RKO (cell line): ENCODE measurements around the gene FAM193A.
"Not testable (repeated sequence)": the region's sequence is repeated elsewhere in the genome, so short reads cannot be mapped to it uniquely, and the experiment has no call there.

ENCODE experiments used
- DNase-seq: peaks from one replicate; pipeline ENCODE4 v3.0.0-alpha.2; 2016; ENCODE audit warnings: low spot score

FAM193A gene

DNA sequence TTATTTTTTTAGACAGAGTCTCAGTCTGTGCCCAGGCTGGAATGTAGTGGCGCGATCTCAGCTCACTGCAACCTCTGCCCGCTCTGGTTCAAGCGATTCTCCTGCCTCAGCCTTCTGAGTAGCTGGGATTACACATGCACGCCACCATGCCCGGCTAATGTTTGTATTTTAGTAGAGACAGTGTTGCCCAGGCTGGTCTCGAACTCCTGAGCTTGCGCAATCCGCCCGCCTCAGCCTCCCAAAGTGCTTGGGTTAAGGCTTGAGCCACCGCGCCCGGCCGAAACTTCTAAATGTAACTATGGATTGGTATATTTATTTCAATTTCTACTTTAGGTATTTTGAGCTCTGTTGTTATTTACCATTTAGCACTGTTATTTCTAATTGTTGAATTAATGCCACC lies 79.4 kb downstream of the FAM193A start:
- DNase-seq, result no peak

DNA sequence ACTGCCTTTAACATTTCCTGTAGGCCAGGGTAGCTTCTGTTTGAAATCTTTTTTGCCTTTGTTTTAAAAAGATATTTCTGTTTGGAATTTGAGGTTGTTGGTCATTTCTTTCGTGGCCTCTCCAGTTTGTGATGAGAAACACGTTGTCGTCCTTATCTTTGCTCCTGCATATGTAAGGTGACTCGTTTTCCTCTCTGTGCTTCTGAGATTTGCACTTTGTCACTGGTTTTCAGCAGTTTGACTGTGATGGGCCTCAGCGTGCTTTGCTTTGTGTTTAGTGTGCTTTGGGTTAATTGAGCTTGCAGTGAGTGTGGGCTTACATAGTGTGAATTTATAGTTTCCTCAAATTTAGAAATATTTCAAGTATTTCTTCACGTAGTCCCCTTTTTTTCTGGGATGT lies 81.5 kb downstream of the FAM193A start:
- no peak for DNase-seq

- DNase-seq, result not testable (repeated sequence)
These were observed 82.3 kb downstream of the FAM193A start for GRCh38 chr4:2618729-2619128.

GRCh38 chr4:2619459-2619858 lies 83.0 kb downstream of the FAM193A start:
- no peak for DNase-seq

GRCh38 chr4:2621419-2621818 lies 85.0 kb downstream of the FAM193A start:
- no peak for DNase-seq

- DNase-seq, result no peak
These were observed 87.0 kb downstream of the FAM193A start for GRCh38 chr4:2623442-2623841.

DNA sequence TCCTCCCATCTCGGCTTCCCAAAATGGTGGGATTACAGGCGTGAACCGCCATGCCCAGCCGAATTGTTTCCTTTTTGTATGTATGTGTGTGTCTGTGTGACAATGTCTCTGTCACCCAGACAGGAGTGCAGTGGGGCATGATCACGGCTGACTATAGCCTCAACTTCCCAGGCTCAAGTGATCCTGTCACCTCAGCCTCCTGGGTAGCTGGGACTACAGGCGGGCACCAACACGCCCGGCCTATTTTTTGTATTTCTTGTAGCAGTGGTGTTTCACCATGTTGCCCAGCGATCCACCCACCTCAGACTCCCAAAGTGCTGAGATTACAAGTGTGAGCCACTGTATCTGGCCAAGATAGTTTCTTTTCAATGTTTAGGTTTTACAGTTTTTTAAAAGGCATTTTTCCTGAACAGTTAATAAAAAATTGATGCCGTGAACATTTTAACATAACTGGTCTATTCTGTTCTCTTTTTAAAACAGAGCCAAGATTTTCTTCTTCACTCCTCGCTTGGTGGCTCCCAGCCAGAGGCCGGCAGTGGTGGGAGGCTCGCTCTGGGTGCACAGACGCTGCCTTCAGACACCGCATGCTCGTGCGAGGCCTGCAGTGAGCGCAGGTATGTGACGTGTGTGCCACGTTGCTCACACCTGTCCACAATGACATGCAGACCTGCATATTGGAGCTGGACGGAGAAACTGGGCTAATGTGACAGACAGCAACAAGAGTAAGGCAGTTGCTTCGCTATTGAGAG lies 88.5 kb downstream of the FAM193A start:
- no peak for DNase-seq

- no peak for DNase-seq
These were observed 89.8 kb downstream of the FAM193A start for GRCh38 chr4:2626231-2626630.

DNA sequence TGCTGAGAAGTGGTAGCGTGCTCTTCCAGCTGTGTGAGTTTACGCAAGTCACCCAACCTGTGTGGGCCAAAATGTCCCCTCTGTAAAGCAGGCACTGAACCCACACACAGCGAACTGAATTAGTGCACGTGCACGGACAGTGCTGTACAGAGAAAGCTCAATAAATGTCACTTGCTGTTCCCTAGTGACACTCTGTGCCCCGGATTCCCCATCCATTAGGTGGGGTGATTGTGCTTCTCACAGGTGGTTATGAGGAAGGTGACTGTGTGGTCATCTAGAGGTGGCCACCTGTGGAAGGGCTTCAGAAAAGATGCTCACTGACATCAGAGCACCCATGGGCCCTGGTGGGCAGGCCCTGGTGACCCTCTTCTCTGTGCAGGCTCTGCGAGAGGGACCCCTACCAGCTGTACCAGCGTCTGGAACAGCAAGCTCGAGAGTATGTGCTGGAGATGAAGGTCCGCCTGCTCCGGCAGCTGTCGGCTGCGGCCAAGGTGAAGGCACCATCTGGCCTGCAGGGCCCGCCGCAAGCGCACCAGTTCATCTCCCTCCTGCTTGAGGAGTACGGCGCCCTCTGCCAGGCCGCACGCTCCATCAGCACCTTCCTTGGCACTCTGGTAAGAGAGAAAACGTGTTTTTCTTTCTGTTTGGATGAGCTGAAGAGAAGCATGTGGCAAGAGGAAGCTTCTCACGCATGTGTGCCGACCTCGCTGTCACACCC lies 94.3 kb downstream of the FAM193A start:
- no peak for DNase-seq

DNA sequence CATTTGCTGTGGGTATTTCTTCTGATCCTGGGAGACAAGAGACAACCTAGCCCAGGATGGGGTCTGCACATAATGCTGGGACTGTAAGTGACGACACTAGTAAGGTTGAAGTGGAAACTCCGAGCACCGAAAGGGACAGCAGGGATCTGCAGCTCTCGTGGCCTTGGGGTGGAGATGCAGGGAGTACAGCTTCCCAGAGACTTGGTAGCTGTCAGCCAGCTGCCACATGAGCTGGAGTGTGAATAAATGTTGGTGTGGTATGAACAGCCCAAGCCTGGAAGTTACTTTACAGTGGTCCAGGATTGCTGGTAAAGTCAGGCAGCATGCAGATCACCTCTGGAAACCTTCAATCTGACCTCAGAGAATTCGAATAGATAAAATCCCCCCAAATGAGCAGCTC lies 97.6 kb downstream of the FAM193A start:
- DNase-seq, result no peak

DNA sequence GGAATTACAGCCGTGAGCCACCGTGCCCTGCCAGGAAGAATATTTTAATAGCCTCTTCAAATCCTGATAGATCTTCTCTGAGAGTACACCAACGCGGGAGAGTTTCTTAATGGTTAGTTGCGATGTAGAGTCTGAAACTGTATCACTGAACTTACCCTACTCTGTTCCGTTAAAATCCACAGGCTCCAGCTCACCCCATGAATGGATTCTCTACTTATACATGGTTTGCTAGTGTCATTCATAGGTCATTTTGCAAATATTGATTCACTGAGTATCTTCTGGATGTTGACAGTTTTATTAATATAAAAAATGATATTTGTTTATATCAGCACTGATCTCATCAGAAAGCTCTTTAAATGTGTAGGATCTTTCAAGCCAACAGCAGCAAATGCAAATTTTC lies 99.9 kb downstream of the FAM193A start:
- no peak for DNase-seq

GRCh38 chr4:2636994-2637393 lies 100.5 kb downstream of the FAM193A start:
- DNase-seq, result not testable (repeated sequence)

GRCh38 chr4:2637956-2638552 lies 101.6 kb downstream of the FAM193A start:
- DNase-seq, result no peak

DNA sequence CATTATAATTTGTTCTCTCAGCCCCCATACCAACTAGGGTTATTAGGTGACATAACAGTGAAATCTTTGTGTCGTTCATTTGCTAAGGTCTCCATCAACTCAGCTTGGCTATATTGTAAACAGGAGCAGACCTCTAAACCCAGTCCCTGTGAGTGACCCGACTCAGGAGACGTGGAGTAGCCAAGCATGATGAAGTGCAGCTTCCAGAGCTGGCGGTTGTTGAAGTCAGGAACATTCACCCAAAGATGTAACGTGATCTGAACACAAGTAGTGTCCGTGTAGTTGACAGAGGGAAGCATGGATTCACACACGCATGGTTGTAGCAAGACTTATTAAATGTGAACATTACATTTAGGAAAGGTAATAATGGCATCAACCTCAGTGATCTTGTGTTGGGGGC lies 102.3 kb downstream of the FAM193A start:
- DNase-seq, result no peak

DNA sequence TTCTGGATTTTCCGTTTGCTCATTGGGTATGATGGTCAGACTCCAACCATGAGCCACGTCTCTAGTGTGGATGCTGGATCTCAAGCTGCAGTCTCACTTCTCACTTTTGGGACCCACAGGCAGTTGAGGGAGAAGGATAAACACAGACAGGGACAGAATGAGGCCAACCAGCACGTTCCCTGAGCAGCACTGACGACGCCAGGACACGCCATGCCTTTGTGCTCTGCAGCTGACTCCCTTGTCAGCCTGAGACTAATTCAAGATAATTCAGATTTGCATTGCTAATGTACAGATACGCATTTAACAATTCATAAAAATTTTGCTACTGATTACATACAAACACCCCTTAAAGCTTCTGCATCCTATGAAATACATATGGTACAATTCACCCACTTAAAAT lies 106.5 kb downstream of the FAM193A start:
- no peak for DNase-seq

DNA sequence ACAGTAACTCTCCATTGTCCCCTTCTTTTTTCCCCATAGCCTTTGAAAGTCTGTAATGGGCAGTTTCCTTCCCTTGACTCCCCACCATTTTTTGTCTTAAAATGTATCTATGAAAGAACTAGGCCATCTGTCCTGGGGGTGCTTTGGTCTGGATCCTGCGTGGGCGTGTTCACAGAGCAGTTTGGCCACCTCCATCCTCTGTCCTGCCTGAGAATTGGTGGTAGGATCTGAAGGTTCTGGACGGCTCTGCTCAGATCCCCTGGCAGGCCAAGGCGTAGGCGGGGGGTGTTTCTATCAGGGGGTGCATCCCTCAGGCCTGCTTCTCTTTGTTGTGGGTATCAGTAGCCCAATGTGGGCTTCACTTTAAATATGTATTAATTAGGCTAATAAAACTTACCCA lies 107.1 kb downstream of the FAM193A start:
- DNase-seq, result no peak

DNA sequence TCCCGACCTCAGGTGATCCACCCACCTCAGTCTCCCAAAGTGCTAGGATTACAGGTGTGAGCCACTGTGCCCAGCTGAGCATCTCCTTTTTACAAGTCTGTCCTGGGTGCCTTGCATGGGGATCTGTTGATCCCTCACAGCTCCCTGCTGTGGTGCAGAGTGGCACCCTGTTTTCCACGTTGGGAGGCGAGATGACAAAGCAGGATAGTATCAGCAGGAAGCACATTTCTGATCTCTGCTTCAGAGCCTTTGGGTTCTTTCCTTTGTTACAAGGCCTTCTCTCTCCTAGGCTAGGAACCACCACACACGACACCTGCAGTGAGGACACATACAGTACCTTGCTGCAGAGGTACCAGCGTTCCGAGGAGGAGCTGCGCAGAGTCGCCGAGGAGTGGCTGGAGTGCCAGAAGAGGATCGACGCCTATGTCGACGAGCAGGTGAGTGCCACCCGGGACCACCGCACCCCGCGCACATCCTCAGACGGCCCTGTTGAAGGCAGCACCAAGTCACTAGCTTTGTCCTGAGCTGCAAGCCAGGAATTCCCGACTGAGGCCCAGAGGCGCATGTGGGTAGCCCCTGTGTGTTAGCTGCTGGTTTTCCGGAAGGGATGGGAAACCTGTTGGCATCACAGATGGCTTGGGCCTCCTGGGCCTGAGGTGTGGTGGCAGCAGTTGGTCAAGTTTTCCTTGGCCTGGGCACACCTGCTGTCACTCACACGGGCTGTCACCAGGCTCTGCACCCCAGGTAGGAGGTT lies 110.1 kb downstream of the FAM193A start:
- DNase-seq, result no peak

DNA sequence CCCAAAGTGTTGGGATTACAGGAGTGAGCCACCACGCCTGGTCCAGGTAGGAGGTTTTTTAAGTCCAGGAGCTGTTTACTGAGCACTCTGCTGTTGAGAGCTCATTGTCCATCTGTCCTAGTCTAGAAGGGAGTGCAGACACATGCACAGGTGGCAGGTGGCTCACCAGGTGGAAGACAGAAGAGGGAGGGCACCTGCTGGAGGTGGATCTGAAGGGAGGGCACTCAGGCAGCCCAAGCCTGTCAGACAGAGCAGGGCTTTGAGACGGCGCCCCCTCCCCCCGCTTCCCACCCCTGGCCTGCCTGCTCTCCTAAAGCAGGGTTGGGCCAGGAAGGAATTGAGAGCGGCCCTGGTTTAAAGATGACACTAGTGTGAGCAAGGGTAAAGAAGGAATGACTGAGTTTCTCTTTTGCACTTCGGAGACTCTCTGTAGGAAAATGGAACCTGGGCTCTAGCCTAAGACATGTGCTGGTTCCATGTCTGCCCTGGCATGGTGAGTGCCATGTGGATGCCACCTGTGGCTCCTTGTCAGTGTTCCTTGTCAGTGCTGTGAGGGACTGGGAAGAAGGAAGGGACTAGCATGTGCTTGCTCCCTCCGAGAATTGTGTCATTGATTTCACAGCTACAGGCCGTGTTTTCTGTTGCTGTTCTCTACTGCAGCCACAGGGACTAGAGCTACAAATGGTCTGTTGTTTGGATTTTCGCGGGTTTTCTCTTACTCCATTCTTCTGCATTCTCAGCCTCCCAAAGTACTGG lies 111.1 kb downstream of the FAM193A start:
- DNase-seq, result no peak

DNA sequence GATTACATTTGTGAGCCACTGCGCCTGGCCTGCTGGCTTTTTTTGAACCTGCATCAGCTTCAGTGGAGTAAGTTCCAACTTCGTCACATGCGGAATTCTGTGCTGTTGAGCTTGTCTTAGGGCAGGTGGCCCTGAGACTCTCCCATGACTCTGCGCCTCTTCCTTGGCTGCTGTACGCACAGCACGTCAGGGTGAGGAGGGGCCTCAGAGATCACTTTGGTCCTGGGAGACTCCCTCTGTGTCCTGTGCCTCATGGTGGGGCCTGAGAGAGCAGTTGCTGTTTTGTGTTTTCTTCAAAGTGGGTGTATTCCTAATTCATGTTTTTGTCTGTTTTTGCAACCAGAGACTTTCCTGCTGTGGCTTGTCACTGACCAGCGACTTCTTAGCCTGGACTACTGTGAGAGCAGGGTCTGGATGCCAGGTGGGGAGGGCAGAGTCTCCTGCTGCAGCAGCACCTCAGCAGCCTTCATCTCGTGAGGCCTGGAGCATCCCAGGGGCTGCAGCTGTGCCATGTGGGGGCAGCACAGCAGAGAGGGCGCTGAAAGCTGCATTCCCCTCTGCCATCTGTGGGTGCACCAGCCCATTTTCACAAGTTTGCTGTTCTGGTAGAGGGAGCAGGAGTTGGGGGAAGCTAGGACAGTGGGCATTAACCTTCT lies 111.8 kb downstream of the FAM193A start:
- DNase-seq, result no peak

DNA sequence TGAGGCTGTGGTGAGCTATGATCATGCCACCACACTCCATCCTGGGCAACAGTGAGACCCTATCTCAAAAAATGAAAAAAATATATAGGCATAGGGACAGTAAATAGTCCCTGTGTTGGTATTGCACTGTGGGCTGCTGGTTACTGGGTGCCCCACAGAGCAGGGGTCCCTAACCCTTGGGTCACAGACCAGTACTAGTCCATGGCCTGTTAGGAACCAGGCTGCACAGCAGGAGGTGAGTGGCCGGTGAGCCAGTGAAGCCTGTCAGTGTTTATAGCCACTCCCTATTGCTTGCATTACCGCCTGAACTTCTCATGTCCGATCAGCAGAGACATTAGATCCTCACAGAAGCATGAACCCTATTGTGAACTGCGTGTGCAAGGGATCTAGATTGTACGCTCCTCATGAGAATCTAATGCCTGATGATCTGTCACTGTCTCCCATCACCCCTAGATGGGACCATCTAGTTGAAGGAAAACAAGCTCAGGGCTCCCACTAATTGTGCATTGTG lies 113.2 kb downstream of the FAM193A start:
- DNase-seq, result no peak

DNA sequence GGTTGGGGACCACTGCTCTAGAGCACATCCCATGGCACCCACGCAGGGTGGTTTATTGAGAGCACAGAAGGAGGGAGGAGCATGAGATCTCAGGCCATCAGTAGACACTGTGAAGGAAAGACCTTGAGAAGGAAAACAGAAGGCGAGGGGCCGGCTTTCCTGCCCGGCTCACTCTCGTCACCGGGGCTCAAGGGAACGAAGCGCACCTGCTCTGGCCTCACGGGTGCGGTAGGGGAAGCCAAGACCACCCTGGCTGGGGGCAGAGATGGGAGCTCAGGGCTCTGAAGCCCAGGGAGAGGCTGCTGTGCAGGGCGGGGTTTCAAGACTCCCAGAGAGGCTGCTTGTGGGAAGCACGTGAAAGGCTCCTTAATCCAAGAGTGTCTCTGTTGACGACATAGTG lies 113.8 kb downstream of the FAM193A start:
- no peak for DNase-seq
